GM19193 (cell line): ENCODE data around the gene FCRLA.

Experiments
- POLR2A ChIP-seq: IDR thresholded peaks from 4 replicates; pipeline ENCODE4 v1.6.1; 2011; ENCODE audit not compliant: insufficient read depth, insufficient read length; ENCODE audit errors: extremely low read depth

FCRLA gene

DNA sequence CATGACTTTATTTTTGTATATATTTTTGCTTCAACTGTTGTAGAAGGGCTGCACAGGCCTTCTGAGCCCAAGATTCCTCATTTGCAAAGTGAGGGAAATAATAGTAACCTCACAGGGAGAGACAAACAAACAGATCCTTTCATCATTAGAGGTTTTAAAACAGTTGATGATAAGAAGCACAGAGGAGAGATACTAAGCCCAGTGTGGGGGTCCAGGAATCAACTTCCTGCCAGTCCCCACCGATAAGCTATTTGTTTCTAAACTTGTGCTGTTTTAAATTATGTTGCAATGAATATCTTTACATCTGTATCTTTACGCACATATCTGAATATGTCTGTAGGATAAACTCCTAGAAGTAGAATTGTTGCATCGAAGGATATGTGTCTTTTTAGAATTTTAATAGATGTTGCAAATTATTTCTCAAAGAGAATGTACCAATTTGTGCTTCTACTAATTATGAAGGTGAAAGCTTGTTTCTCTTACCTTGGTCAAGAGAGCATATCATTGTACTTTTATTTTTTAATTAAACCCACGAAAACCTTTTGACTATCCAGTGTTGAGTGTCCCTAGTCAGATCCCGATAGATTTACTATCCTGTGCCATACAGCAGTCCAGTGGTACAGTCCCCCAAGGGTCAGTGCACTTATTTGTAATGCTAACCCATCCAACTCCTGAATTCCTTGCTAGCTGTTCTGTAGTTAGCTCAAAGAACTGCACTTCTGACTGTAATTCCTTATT lies 25.1 kb downstream of the FCRLA start:
- TF ChIP-seq POLR2A = no peak

DNA sequence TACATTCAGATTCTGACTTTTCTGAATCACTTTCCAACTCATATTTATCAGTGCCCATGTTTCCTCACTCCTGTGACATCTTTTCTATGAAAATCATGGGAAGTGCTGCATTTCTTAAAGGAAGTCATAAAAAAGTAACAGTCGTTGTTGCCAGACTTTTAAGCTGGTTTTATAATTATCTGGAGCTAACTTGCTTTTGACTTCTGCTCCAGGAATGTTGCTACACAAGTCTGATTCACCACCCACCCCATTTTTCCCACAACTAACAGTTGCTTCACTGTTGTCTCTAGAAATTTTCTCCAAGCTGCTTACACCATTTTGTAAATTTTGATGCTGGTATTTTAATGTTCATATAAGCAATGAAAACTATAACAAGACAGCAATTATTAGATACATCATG lies 26.5 kb downstream of the FCRLA start:
- TF ChIP-seq POLR2A = no peak

DNA sequence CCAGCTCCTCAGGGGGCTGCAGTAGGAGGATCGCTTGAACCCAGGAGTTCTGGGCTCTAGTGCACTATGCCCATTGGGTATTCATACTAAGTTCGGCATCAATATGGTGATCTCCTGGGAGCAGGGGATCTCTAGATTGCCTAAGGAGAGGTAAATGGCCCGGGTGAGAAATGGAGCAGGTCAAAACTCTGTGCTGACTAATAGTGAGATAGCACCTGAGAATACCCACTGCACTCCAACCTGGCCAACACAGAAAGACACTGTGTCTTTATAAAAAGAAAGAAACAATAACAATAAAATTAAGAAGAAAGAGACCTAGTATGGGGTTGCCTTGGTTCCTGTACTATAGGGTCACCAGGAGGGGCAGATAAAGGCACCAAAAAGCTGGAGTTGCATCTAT lies 28.8 kb downstream of the FCRLA start:
- TF ChIP-seq POLR2A = no peak

DNA sequence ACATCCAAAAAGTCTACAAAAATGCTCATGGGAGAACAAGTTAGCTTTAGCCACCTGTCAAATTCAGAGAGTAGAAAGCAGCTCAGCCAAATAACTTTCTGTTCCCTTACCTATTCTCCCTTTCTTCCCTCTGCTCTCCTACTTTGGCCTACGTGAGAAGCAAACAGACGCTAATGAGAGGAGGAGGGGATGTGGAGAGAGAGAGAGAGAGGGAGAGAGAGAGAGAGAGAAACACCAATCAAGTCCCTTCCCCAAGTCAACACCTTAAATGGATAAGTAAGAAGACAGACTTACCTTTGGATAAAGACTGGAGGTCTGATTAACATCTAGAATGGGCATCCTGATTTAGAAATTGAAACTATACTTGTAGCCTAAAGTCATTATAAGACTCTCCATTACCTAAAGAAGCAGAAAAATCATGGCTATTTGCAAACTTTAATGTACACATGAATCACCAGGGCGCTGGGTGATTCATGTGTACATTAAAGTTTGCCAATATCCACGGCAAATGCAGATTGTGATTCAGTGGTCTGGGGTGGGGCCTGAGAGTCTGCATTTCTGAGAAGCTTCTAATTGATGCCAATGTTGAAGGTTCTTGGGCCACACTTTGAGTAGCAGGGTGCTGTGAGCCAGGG lies 29.4 kb downstream of the FCRLA start:
- TF ChIP-seq POLR2A = no peak

DNA sequence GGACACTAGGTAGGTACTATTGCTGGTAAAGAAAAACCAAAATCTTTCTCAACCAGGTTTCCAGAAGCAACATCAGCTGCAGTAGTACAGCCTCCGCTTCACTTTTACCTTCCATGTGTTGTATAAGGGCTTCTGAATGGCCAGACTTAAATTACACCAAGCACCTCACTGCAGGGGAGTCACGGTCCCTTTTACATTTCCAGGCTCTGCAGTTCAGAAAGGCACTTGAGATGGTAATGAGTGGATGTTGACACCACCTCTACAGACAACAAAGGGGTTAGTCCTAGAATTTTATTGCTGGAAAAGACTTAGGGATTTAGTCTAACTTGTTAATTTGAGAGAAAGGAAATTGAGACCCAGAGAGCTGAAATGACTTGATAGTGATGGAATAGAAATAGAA lies 30.6 kb downstream of the FCRLA start:
- no peak for TF ChIP-seq POLR2A

DNA sequence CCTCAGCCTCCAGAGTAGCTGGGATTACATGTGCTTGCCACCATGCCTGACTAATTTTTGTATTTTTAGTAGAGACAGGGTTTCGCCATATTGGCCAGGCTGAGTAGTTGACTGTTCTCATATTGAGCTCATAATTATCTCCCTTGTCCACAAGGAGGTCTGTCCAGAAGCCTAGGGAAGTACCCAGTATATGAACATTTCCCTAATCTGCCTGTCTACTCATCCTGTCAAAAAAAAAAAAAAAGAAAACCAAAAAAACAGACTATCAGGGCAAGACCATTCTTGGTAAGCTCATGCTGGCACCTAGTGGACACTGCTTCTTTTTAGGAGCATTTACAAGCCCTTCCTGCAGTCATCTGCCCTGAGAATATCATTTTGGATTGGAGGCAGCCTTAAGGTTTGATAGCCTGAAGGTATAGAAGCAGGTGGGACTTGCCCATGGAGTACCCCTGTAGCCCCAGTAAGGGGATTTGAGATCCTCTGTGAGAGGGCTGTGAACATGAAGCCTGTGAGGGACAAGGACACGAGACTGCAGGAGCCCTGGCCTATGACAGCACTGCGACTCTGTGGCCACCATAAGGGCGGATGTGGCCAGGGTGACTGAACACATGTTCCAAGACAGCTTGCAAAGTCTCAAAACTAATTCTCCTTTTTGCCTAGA lies 31.7 kb downstream of the FCRLA start:
- peak; percentile 41 for TF ChIP-seq POLR2A

DNA sequence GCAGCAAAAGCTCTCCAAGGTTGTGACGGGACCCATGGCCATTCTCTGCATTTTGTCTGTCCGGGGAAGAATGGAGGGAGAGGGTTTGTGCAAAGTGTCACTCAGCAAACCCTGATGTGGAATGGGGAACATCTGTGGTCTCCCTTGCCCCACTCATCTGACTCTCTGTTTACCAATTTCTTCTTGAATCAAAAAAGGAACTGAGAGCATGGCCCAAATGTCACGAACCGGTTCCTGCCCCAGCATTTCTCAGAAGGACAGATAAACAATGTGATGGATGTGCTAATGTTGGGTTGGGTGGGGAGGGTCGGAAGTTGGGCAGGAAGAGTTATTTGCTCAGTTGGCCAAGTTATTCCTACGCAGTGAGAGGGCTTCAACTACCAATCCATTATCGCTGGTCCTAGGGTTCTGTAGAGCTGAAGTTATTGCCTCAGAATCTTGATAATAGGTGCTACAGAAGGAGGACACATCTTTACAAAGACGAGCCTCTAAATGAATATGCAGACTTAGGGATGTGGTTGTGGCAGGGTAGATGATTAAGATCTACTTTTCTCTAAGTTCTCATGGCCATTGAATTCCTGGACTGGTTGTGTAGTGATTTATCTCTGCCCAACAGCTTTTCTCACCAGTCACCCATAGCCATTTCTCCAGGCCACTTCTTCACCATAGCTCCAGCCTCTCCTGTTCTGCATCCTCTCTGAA lies 33.0 kb downstream of the FCRLA start:
- TF ChIP-seq POLR2A = peak; percentile 41

DNA sequence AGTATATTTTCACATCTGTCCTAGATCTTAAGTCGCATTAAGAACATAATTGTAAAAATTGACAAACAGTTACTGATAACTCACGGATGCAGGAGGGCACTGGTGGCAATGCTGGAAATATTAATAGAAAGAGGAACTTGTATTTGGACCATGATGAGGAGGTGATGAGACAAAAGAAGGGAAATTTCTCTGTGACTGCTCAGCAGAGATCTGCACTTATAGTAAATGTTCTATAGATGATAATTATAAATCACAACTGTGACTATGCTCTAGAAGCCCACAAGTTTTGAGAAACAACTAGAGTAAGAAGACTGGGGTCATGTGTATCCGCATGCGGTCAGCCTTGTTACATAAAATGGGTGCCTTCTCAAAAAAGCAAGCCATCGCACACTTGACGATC lies 33.9 kb downstream of the FCRLA start:
- no peak for TF ChIP-seq POLR2A

DNA sequence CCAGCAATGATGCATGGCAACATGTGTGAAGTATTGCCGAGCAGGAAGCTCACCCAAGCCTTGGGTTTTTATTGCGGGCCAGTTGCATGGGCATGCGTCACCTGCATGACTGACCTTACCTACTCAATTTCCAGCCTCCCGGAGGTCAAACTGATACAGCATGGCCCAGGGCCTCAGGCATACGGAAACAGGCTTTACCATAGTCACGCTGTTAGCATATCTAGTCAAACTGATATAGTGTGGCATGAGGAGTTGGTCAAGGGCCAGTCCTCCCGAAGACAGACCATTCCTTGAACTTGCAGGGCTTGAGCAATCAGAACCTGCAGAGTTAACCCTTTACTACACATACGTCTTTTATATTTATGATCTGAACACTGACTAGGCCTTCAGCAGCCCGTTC lies 36.2 kb downstream of the FCRLA start:
- TF ChIP-seq POLR2A = no peak

DNA sequence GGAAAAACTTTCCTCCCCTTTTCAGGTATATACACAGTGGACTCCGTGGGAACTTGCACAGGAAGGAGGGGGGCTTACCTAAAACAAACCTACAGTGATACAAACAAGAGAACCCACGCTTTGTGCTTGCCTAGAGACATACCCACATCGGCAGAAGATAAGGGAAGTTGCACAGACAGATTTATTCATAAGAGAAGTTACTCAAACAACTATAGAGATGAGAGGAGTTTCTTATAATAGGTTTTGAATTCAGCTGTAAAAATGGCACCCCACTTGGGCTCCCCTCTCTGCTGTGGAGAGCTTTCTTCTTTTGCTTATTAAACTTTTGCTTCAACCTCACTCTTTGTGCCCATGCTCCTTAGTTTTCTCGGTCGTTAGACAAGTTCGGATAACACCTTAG lies 40.8 kb downstream of the FCRLA start:
- no peak for TF ChIP-seq POLR2A

DNA sequence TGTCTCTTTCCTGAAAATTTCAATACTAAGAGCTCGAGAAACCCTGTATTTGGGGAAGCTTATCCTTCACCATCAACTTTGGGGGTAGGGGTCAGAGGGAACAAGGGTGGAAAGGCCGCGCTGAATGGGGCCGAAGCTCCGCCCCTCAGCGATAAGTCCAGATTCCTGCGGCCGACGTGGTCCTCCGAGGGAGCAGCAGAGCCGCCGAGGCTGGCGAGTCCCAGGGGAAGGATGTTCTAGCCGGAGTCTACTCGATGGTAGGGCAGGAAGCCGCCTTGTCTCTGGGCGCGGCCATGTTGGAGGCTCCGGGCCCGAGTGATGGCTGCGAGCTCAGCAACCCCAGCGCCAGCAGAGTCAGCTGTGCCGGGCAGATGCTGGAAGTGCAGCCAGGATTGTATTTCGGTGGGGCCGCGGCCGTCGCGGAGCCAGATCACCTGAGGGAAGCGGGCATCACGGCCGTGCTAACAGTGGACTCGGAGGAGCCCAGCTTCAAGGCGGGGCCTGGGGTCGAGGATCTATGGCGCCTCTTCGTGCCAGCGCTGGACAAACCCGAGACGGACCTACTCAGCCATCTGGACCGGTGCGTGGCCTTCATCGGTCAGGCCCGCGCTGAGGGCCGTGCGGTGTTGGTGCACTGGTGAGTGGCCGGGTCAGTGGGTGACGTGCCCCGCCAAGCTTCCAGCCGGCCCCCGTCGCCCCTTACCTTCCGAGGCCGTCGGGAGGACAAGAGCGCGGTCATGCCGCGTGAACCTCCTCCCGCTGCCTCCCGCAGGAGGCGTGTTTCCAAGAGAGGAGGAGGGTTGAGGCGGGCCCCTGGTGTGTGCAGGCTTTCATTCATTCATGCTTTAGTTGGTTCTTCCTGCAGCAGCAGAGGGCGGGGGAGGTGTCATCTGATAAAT lies 42.7 kb downstream of the FCRLA start, which contains the start of gene DUSP12:
Gene DUSP12, plus strand, starts transcription at position 278 of the 899 bp plus-strand sequence. Its CDS starts 16 bp downstream, at position 294.
- peak; percentile 85 for TF ChIP-seq POLR2A

DNA sequence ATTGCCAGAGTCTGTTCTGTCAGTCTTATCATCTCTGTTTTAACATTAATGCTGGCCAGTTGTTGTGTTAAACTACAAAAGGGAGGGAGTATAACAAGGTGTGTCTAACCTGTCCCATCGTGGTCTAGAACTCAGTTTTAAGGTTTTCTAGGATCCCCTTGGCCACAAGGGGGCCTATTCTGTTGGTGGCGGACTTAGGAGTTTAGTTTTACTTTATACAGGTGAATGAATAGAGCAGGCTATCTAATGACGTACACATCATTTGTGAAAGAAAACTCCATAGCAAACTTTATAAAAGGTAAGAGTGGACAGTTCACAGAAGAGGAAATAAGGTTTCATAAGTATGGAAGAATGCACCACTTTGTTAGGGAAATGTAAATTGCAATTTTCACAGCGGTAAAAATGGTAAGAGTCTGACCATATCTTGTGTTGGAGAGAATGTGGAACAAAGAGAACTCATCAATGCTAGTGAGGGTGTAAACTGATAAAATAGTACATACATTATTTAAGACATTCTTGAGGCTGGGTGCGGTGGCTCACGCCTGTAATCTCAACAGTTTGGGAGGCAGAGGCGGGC lies 56.6 kb downstream of the FCRLA start:
- no peak for TF ChIP-seq POLR2A
